Epithelial cell of proximal tubule (primary cell): Measurements from ENCODE around the gene KIRREL3. TPM values are rescaled to one million over a fixed set of nuclear protein-coding genes. Genes with fewer than 3 reads are reported as not detected.

ENCODE experiments used
- DNase-seq: peaks from one replicate; pipeline ENCODE4 v3.0.0-alpha.2; 2011; ENCODE audit warnings: low read depth
- H3K4me3 ChIP-seq: 2 replicates; pipeline ENCODE4 v1.5.1; 2011; ENCODE audit warnings: low read depth, mild to moderate bottlenecking, low read length
- CTCF ChIP-seq: conservative IDR thresholded peaks from 2 replicates; pipeline ENCODE4 v1.5.1; 2012; ENCODE audit warnings: low read depth, mild to moderate bottlenecking, low read length
- total RNA-seq: library from RNA; depleted of rRNA; stranded (reverse); fragments of >200 nt; gene quantifications from 2 replicates; pipeline ENCODE4 v1.2.3, GENCODE V29; 2015

KIRREL3 gene
- total RNA-seq, 1 donor from 2014 or later = 5.1 TPM

GRCh38 chr11:126633330-126633729 lies 367.2 kb downstream of the KIRREL3 start:
- no peak overlapping the region for H3K4me3 ChIP-seq
- DNase-seq = no peak
- no peak for TF ChIP-seq CTCF

GRCh38 chr11:126630893-126631798 lies 369.4 kb downstream of the KIRREL3 start:
- no peak for DNase-seq
- TF ChIP-seq CTCF = no peak
- no peak overlapping the region for H3K4me3 ChIP-seq

GRCh38 chr11:126630488-126630887 lies 370.1 kb downstream of the KIRREL3 start:
- no peak for DNase-seq
- TF ChIP-seq CTCF = no peak

GRCh38 chr11:126628790-126629621 lies 371.6 kb downstream of the KIRREL3 start:
- DNase-seq = no peak
- no peak for TF ChIP-seq CTCF
- H3K4me3 ChIP-seq = no peak overlapping the region

More at GRCh38 chr11:126630488-126630887, 370.1 kb downstream of the KIRREL3 start:
- no peak overlapping the region for H3K4me3 ChIP-seq

GRCh38 chr11:126628450-126628789 lies 372.1 kb downstream of the KIRREL3 start:
- no peak overlapping the region for H3K4me3 ChIP-seq
- TF ChIP-seq CTCF = no peak
- no peak for DNase-seq

- TF ChIP-seq CTCF = no peak
- no peak overlapping the region for H3K4me3 ChIP-seq
- DNase-seq = no peak
Observed at GRCh38 chr11:126627421-126627820, 373.1 kb downstream of the KIRREL3 start.
